OCI-M2 (cell line): ENCODE data around the gene DENND1B.
"Not testable (repeated sequence)": the region's sequence is repeated elsewhere in the genome, so short reads cannot be mapped to it uniquely, and the experiment has no call there.

Source experiments
- DNase-seq: peaks from one replicate; lab custom pipeline; 2025; ENCODE audit not compliant: unreplicated experiment; lab: John Stamatoyannopoulos, UW

DENND1B gene

DNA sequence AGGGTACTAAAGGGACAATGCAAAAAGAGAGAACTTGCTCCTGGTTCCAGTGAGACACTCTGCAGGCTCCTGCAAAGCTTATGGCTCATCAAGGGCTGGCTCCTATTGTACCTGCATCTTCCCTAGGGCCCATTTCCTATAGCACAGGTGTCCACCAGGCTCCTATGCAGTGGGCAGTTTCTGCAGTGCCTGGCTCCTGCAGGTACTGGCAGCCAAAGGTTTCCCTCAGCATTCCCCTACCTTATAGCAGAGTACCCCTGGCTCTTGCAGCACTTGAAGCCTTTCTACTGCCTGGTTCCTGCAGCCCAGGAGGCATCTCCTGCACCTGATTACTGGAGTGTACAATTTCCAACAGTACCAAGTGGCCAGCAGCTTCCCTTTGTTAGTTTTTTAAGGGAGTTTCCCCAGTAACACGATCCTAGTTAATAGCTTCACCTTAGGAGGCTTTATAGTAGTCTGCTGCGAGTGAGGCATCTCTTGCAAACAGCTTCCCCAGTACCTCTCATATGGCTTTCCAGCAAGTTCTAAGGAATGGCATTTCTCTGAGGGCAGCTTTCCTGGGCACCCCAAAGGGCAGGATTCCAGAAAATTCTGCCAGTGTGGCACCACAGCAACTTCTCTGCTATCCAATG is 141.7 kb downstream of the DENND1B start:
- DNase-seq = no peak

DNA sequence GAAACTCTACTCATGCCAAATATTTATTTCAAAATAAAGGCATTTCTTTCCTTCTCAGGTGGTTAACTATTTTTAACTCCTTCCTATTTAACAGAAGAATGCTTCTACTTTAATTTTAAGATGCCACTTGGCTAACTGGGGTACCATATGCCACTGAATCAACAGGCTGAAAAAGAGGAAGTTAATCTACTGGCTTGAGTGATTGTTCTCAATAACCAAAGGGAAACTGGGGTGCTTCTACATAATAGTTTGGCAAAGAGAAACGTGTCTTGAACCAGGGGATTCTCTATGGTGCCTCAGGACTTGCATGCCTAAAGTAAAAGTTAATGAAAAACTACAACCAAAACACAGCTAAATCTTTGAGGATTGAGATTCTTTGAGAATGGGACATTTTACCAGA is 142.6 kb downstream of the DENND1B start:
- no peak for DNase-seq

DNA sequence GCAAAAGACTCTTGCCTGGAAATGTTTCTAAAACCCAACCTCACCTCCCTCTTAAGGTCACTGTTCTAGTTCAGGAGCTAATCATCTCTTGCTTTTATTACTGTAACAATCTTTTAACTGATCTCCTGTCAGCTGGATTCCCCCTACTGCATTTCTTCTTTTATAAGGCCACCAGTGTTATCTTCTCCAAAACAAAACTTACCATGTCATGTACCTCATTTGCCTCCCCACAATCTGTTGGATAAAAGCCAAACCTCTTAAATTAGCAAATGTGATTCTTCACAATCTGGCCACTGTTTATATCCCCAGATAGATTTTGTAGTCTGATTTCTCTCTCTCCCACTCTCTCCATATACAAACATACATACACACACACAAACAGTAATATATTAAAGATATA is 143.3 kb downstream of the DENND1B start:
- no peak for DNase-seq

DNA sequence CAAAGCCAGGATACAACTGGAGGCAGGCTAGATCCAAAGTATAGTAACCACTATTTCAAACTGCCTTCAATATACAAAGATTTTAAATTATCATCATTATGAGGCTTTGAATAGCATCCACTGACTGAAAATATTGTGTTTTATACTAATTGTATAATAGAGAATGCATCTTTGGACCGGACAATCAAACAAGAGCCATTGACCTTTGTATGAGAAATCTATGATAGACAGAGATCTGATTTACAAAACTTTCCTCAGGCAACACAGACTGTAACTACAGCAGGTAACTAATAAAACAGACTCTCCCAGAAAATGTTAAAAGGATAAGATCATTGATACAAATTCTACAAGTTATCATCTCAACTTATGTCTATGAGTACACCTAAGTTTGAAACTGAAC is 152.9 kb downstream of the DENND1B start:
- no peak for DNase-seq

DNA sequence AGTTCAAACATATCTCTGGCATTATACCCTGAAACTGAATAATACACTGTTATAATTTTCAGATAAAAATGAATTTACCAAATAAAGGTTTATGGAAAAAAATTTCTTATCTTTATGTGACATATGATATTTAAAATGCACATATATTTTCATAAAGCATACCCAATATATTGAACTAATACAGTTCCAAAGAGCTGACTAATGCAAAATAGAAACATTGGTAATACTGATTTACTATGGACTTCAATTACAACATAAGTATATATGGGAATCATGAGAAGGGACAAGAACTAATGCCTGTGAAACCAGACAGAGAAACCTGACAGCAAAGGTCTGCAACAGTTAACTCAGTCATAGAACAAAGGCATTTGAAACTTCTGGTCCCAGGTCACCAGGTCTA is 153.5 kb downstream of the DENND1B start:
- no peak for DNase-seq

DNA sequence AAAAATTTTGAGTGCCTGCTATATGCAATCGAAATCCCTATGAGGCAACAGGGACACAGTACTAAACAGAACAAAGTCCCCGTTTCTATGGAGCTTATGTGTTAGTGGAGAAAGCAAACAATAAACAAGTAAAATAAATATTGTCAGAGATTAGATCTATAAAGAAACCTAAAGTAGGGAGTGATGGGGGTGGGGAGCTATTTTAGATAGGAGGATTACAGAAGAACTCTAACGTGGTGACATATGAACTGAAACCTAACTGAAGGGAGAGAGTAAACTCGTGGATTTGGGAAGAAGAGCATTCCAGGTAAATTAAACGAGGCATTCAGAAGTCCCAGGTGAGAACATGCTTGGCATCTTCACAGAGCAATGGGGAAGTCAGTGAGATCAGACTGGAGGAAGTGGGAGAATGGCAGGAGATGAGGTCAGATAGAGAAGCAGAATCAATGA is 154.5 kb downstream of the DENND1B start:
- no peak for DNase-seq

DNA sequence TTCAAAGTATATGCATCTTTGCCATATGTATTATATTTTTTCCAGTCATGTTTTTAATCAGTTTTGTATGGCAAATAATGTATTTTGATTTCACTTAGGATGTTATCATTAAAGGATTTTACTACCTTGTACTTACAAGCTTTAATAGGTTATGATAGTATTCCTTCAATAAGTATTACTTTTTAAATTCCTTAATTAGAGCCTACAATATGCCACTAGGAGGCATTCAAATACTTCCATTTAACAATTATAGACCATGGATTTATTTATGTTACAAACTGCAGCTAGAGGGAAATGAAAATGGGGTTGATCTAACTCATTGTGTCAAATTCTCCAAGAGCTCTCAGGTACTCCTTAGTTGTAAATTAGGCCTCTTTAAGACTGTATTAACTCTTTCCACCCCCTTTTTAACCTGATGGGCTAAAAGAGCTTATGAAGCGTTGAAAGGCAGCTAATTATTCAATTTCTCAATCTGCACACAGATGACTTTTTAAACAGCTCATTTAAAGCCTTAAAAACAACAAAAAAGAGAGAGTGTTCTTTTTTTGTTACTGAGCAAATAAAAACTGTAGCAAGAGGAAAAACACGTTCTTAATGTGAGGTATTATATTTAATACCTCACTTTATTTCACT is 156.2 kb downstream of the DENND1B start:
- DNase-seq = no peak

DNA sequence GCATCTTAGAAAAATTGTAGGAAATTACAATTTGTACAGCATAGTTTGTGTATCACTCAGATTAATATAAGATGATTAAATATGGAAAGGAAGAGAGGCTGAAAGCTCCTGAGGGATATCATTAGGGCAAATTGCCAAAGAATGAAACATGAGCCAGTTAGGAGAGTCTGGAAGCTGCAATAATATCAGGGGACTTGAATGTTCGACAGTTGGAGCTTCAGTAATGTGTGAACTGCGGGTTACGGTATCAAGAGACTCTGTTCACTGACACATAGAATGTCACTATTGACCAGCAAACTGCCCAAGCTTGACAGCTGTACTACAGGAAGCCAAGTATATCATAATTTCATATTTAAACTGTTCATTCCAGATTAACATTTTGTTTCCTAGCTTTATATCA is 157.2 kb downstream of the DENND1B start:
- DNase-seq = no peak

DNA sequence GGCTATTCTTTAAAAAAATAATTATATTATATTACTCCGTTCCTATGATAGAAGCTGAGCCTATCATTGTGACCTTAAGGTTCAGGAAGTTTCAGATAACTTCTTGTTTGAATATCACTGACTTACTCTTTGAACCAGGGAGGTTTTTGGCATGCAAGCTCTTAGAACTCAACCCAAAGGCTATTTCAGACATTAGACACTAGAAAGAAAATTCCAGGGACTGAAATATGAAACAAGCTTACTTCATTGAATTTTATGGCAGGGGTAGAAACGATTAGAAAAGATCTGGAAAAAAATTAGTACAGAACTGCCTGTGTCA is 159.6 kb downstream of the DENND1B start:
- DNase-seq = no peak

DNA sequence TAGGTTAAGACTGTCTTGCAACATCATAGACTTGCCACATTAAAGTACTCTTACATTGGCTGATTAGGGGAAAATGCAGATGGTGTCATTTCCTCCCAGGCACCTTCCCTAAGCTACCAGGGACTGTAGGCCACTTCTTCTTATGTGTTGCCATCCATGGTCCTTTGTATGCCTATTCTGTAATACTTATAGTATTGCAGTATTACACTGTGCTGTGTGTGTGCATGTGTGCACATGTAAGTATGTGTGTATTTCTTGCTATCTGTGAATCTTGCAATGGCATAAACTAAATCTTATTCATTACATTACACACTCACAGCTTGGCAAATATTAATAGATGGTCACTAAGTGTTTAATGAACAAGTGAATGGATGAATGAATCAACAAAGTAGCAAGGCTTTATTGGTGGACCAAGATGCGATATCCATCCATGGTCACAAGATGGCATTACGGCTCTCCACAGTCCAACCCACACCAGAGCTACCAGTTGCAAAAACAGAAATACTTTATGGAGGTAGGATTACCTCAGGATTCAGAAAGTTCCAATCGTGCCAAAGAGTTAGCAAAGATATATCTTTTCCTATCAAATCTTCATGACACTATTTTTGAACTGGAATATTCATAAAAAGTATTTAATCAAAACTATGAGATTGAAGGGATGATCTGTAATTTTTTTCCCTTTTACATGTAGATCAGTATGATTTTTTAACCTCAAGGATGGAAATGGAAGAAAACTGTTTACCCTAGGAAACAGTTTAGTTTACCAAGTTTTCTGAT is 160.2 kb downstream of the DENND1B start:
- DNase-seq = no peak

DNA sequence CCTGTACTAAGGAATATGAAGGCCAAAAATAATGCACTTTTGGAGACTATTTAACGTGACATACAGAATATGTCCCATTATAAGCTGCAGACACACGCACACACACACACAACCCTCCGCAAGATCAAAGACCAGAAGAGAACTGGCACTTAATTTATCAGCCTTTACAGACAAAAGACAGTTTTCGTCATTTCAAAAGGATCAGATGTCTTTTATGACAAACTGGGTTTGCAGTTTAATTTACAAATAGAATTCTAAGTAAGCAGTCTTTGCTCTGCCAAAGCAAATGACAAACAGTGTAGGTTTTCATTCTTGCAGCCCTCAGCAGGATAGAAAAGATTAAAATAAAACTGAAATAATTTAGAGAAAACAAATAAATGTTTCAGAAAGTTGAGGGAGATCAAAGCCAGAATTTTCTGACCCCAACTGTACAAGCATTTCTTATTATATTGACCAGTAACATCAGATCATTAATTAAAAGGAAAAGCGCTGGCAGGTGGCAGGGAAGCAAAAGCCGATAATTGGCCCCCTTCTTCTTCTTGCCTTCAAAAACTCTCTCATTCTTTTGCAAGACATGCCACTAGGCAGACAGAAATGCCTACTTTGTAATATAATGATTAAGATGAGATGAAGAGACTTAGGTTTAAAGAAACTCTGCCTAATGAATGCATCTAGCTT is 169.0 kb downstream of the DENND1B start:
- no peak for DNase-seq

DNA sequence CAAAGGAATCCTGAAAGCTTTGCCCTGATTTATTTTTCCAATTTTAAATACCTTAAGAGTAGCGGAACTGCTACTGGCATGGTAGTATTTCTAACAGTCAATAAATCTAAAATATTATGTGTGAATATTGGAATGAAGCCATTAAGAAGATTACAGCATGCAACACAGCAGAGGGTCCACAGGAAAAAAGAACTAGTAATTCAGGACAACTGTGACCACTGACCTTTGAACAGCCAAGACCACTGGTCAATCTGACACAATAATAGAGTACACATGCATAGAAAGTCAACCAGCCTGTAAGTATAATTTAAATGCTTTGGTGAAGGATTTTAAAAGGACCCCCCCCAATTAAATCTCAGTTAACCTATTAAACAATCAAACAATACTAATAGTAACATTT is 171.0 kb downstream of the DENND1B start:
- DNase-seq = no peak

DNA sequence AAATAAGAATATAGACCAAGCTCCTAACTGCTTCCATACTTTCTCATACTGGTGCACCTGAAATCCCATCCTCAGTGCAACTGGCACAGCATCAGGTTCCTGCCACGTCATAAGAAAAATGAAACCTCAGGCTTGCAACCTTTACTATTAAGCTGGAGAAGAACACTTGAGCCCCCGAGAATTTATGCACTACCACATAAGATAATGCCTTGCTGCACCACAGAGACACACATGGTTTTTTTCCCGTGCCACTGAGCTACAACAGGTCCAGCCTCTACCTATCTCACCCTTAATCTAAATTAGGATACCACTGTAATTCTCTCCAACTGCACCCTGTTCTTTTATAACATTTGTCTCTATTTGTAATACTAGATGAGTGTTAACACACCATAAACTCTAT is 174.5 kb downstream of the DENND1B start:
- no peak for DNase-seq

DNA sequence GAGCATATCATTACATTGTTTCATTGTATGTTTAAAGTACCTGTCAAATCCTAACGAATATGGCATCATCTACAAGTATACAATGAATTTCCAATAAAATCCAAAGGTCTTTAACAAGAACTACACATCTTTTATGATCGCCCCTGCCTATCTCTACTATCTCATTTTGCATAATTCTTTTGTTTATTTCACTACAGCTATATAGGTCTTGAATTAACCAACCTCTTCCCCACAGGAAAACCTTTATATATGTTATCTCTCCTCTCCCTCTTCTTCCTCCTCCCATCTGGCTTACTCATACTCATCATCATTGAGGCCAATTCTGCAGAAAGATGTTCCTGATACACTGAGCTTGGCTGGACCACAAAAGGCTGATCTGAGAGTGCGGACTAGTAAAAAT is 175.5 kb downstream of the DENND1B start:
- DNase-seq = no peak

DNA sequence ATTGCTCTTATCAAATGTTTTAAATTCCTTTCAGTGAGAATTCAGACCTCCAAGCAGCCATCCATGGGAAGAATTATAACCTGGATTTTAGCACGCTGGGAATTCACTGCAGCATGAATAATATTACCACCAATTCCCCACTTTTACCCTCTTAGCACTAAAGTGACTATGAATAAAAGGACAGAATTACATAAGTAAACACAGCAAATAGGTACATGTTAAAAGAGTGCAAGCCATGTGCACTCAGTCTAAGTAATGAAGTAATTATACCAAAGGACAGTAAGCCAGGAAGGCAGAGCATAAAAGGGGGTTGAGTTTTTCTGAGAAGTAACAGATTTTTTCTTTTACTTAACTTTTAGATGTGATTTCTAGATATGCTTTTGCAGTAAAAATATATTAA is 176.3 kb downstream of the DENND1B start:
- no peak for DNase-seq

DNA sequence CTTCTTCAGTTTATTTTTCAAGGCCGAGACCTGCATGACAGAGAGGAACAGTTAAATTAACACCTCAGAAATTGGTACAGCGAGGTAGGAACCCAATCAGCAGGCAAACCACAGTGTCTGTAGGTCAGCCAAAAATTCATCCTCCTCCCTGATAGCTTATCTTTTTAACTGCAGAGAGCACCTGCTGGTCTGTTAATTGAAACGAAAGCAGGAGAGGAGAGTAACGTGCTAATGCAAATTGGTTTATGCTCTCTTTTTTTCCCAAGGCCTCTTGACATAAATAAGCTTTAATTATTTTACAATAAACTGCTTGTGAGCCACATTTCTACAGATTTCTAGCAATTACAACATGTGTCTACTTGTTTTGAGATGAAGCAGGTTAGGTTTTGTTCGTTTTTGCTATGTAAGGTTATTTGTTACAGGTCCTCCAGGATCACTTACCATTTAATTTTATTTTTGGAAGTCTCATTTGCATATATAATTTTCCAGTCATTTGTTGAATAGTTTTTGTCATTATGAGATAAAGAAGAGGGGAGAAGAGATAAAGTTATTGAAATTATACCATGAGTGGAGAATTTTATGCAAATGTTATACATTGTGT is 179.9 kb downstream of the DENND1B start:
- DNase-seq = no peak

DNA sequence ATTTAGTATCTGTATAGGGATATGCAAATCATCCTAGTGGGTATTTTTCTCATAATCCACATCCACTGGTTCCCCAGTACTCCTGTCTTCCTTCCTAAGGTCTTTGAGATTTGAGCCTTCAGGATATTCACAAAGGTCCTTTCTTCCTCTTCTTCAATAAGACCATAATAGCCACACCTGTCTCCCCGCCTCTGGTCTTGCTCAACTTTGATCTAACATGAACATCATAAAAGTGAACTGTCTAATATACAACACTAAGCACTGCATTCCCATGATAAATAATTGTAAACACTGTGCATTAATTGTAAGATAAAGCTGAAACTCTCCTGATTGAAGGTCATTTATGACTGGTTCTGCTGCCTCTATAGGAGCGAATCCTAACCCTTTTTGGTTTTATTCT is 184.6 kb downstream of the DENND1B start:
- no peak for DNase-seq

DNA sequence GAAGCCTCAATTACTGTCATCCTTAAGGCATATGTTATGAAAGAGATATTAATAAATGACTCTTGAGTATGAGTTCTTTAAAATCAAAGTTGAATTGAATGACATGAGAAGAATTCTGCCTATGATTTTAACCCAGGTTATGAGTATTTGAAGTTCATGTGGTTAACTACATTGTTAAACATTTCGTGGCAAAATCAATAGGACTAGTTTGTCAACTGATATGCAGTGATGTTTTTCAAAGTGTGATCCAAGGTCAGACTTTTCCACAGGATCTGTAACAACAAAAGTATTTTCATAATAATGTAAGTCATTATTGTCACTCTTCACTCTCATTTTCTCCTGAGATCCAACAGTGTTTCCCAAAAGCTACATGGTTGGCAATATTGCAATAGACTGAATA is 189.5 kb downstream of the DENND1B start:
- DNase-seq = no peak

DNA sequence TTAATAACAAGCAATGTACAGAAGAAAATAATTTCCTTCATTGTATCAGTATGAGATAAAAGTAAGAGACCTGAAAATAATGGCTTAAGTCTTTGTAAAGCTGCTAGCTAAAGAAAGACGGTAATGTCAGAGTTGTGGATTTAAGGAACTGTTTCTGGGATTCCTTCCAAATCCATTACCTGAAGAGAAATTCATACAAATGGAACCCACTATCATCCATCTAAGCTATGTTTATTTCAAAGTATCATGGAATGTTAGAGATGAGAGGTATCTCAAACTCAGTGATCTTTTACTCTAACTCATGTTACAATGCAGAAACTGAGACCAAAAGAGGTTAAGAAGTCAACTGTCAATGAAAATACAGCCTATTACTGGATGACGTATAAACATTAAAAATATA is 197.7 kb downstream of the DENND1B start:
- DNase-seq = no peak

DNA sequence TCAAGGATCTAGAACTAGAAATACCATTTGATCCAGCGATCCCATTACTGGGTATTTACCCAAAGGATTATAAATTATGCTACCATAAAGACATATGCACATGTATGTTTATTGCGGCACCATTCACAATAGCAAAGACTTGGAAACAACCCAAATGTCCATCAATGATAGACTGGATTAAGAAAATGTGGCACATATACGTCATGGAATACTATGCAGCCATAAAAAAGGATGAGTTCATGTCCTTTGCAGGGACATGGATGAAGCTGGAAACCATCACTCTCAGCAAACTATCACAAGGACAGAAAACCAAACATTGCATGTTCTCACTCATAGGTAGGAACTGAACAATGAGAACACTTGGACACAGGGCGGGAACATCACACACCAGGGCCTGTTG is 199.7 kb downstream of the DENND1B start:
- not testable (repeated sequence) for DNase-seq

DNA sequence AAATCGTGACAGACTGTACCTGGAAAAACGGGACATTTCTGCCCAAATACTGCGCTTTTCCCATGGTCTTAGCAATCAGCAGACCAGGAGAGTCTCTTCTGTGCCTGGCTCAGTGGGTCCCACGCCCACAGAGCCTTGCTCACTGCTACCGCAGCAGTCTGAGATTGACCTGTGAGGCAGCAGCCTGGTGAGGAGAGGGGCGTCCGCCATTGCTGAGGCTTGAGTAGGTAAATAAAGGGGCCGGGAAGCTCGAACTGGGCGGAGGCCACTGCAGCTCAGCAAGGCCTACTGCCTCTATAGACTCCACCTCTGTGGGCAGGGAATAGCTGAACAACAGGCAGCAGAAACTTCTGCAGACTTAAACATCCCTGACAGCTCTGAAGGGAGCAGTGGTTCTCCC is 203.1 kb downstream of the DENND1B start:
- no peak for DNase-seq

DNA sequence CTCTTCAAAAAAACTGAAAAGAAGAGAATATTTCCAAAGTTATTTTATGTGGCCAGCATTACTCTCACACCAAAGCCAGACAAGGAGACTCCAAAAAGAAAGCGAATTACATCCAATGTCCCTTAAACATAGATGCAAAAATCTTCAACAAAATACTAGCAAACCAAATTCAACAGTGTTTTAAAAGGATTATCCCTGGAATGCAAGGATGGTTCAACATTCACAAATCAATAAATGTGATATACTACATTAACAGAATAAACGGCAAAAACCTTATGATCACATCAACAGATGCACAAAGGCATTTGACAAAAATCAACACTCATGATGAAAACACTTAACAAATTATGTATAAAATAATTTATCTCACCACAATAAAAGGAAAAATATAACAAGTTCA is 207.8 kb downstream of the DENND1B start:
- no peak for DNase-seq
